Aorta (tissue), 5 donors: ENCODE results near the gene NSL1. TPM values are rescaled to one million over a fixed set of nuclear protein-coding genes. Genes with fewer than 3 reads are reported as not detected.
"Not testable (repeated sequence)": the region's sequence is repeated elsewhere in the genome, so short reads cannot be mapped to it uniquely, and the experiment has no call there.

Experiments used
- ATAC-seq: fragments of 200-7000 bp; cut with Tn5 transposase; one replicate; pipeline ENCODE4 v1.9.1; 2022; ENCODE audit warnings: moderate library complexity; ENCODE audit not compliant: low FRiP score
- DNase-seq, 2 donors: peaks; one replicate each; pipeline ENCODE4 v3.0.0-alpha.2; 2020
- H3K27ac ChIP-seq, 2 donors: one replicate each; pipeline ENCODE4 v1.5.1; 2013; ENCODE audit warnings: low read length in 2 of 2, mild to moderate bottlenecking in 2 of 2, moderate library complexity in 2 of 2, control low read depth in 1 of 2, inconsistent platforms in 1 of 2, low read depth in 1 of 2
- H3K27me3 ChIP-seq, 2 donors: one replicate each; pipeline ENCODE4 v1.6.1; 2013; ENCODE audit warnings: control low read depth in 1 of 2, low read length in 1 of 2, mild to moderate bottlenecking in 1 of 2, moderate library complexity in 1 of 2; ENCODE audit not compliant: insufficient read depth in 2 of 2, control insufficient read depth in 1 of 2
- H3K36me3 ChIP-seq, 2 donors: one replicate each; pipeline ENCODE4 v1.6.1; 2013; ENCODE audit warnings: control low read depth in 1 of 2, low read length in 1 of 2, mild to moderate bottlenecking in 1 of 2; ENCODE audit not compliant: insufficient read depth in 2 of 2, control insufficient read depth in 1 of 2
- H3K4me1 ChIP-seq, 2 donors: one replicate each; pipeline ENCODE4 v1.6.1; 2013; ENCODE audit warnings: low read length in 2 of 2, control low read depth in 1 of 2, mild to moderate bottlenecking in 1 of 2, moderate library complexity in 1 of 2; ENCODE audit not compliant: insufficient read depth in 2 of 2, control insufficient read depth in 1 of 2
- H3K4me3 ChIP-seq, 2 donors: one replicate each; pipeline ENCODE4 v1.5.1; 2013; ENCODE audit warnings: low read length in 2 of 2, control low read depth in 1 of 2, mild to moderate bottlenecking in 1 of 2
- H3K9me3 ChIP-seq: one replicate; pipeline ENCODE4 v1.6.1; 2013; ENCODE audit warnings: mild to moderate bottlenecking, low read length; ENCODE audit not compliant: control insufficient read depth
- WGBS, 2 donors: extraction: QIAGEN DNeasy Blood & Tissue Kit; methylation state at CpG; one replicate each; pipeline ENCODE4 v1.1.7; 2013; 5-methylcytosine and 5-hydroxymethylcytosine counted together
- intact Hi-C, 2 donors: fragments of 100-400 bp; cut with DNase I; formaldehyde crosslinking; loops; one replicate each; pipeline versions ENCODE4 v1.14.2 to v1.15.0; 2022
- long read RNA-seq, 2 donors: library from polyadenylated mRNA; unstranded; transcript quantifications; one replicate each; pipeline ENCODE4 v2.0.0, GENCODE V29; 2020 to 2021
- polyA plus RNA-seq, 2 donors: library from polyadenylated mRNA; stranded (reverse); fragments of 200-250 nt; gene quantifications; one replicate each; pipeline ENCODE4 v1.2.3, GENCODE V29; 2013
- total RNA-seq, 2 donors: library from RNA; stranded (reverse); fragmentation: NEBNext Ultra II Directional; extraction: Animal tissue kit (Norgen Biotek cat#: 25700); gene quantifications; one replicate each; pipeline ENCODE4 v1.2.1, GENCODE V29; 2021
- donor health status: healthy with polysubstance abuse.
- donor health status: Bipolar disorder and iron deficiency.
- donor health status: DM: no; HTN: no; CAD: no.
- donor health status: DM: no; HTN: no; CAD: no.
- donor health status: DM: yes; HTN: yes; CAD: no.

NSL1 gene, protein sequence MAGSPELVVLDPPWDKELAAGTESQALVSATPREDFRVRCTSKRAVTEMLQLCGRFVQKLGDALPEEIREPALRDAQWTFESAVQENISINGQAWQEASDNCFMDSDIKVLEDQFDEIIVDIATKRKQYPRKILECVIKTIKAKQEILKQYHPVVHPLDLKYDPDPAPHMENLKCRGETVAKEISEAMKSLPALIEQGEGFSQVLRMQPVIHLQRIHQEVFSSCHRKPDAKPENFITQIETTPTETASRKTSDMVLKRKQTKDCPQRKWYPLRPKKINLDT
- 10 to 100 TPM; 26.3 to 30.5 TPM for total RNA-seq
- 10 to 100 TPM; 17.7 to 29.2 TPM for polyA plus RNA-seq
- long read RNA-seq, donor 1, transcript NSL1-202 (6 exons, 2,317 nt): major isoform, 21 of 26 reads
- long read RNA-seq, donor 1, partial matches to known transcripts: 1 of 26 reads
- long read RNA-seq, donor 1, other reads (novel, unspliced or antisense): 3 of 26 reads
- long read RNA-seq, donor 2, partial matches to known transcripts: 0 of 8 reads
- long read RNA-seq, donor 2, other reads (novel, unspliced or antisense): 4 of 8 reads

GRCh38 chr1:212791676-212792395 is at the start of gene NSL1, which contains the start of gene TATDN3:
TSS of gene NSL1 (minus strand) at chr1:212791777. CDS start at chr1:212791763, 14 bp downstream.
TSS of gene TATDN3 (plus strand) at chr1:212791894. CDS start at chr1:212791922, 28 bp downstream.
- ATAC-seq: peak; percentile 99
- Histone ChIP-seq H3K4me3 (peak within 1 kb of the TSS; percentile 87 to 98), H3K4me1 (no peaks in the 10 kb centered on the region), H3K9me3 (no peaks in the 10 kb centered on the region), H3K36me3 (no peaks in the 10 kb centered on the region), H3K27me3 (no peaks in the 10 kb centered on the region), H3K27ac (peak within 1 kb of the TSS; percentile 28 to 93)
- WGBS, 2 donors: 0% methylated on average over 46 of the region's 46 CpGs
- peak; percentile 92 to 98 for DNase-seq
- intact Hi-C loops: loop anchor here in 1 of 2 donors (5.0 kb wide), 1 partner anchor 65 kb away; the partner anchor contains the start of gene FLVCR1

- intact Hi-C loops: no loop called here
- WGBS, 2 donors: 91 to 93% methylated on average over 5 of the region's 5 CpGs
Measured at GRCh38 chr1:212838145-212838544, 46.6 kb upstream of the NSL1 start.

GRCh38 chr1:212833211-212834207 is 41.9 kb upstream of the NSL1 start:
- H3K36me3 ChIP-seq, ATAC-seq, intact Hi-C loops, H3K4me3 ChIP-seq, H3K27ac ChIP-seq, H3K4me1 ChIP-seq, DNase-seq, H3K9me3 ChIP-seq, H3K27me3 ChIP-seq: not testable (repeated sequence)
- 84% methylated on average over 8 of the region's 8 CpGs for WGBS, 2 donors

More at GRCh38 chr1:212838145-212838544, 46.6 kb upstream of the NSL1 start:
- DNase-seq (no peak), ATAC-seq (no peak)
- Histone ChIP-seq H3K9me3 (no peaks in the 10 kb centered on the region), H3K4me1 (no peaks in the 10 kb centered on the region), H3K36me3 (no peaks in the 10 kb centered on the region), H3K27me3 (no peaks in the 10 kb centered on the region), H3K4me3 (no peak overlapping the region), H3K27ac (no peak overlapping the region)

DNA sequence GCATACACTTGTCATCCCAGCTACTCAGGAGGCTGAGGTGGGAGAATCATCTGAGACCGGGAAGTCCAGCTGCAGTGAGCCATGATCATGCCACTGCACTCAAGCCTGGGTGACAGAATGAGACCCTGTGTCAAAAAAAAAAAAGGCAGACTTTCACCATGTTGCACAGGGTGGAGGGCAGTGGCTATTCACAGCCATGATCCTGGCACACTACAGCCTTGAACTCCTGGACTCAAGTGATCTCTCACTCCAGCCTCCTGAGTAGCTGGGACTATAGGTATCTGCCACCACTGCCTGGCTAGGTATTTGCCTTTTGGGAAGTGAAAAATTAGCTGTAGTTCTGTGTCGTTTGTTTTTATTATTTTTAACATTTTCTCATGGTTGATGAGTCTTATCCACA is 36.8 kb upstream of the NSL1 start:
- peaks cover 4% of the 10 kb centered on the region for H3K9me3 ChIP-seq
- no peak for ATAC-seq
- WGBS, 2 donors: 58 to 74% methylated on average over 2 of the region's 2 CpGs
- no peak overlapping the region for H3K27ac ChIP-seq
- no peak overlapping the region for H3K4me3 ChIP-seq
- no peaks in the 10 kb centered on the region for H3K4me1 ChIP-seq
- H3K27me3 ChIP-seq: no peaks in the 10 kb centered on the region
- no peak for DNase-seq
- intact Hi-C loops: no loop called here
- H3K36me3 ChIP-seq: no peaks in the 10 kb centered on the region

- Histone ChIP-seq H3K9me3 (peaks cover 4% of the 10 kb centered on the region), H3K4me1 (no peaks in the 10 kb centered on the region), H3K27ac (no peak overlapping the region), H3K27me3 (no peaks in the 10 kb centered on the region), H3K36me3 (no peaks in the 10 kb centered on the region), H3K4me3 (no peak overlapping the region)
- WGBS, 2 donors: 80 to 87% methylated on average over 5 of the region's 5 CpGs
- ATAC-seq (no peak), DNase-seq (no peak)
- intact Hi-C loops: no loop called here
Measured at GRCh38 chr1:212827831-212828278, 36.3 kb upstream of the NSL1 start.

- WGBS, 2 donors: 95 to 100% methylated on average over 4 of the region's 4 CpGs
- Histone ChIP-seq H3K9me3 (peaks cover 4% of the 10 kb centered on the region), H3K36me3 (no peaks in the 10 kb centered on the region), H3K4me1 (no peaks in the 10 kb centered on the region), H3K4me3 (no peak overlapping the region), H3K27me3 (no peaks in the 10 kb centered on the region), H3K27ac (no peak overlapping the region)
- no peak for ATAC-seq
- intact Hi-C loops: no loop called here
- DNase-seq: no peak
Measured at GRCh38 chr1:212827171-212827776, 35.7 kb upstream of the NSL1 start.

DNA sequence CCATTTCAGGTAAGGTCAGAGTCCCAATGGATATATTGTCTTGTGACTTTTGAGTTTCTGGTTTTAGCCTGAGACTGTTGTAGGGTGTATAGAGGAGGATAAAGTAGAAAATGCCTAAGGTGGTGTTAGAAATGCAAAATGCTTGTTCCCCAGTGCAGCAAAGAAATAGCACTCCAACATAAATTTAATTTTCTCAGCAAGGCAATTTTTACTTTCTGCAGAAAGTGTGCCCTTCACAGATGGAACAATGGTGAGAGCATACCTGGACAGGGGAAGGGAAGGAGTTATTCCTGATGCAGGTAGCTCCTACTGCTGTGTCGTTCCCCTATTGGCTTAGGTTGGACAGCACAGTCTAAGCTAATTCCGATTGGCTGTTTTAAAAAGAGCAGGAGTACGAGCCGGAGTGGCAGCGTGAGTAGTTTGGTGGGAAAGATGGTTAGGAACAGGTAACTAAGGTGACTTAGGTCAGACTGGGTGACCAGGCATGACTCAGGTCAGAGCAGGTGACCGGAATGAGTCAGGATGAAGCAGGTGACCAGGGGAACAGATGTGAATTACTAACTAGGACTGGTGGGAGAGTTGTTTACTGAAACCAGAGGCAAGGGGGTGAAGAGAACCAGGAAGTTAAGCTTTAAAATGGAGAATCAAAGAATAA is 34.3 kb upstream of the NSL1 start:
- peaks cover 4% of the 10 kb centered on the region for H3K9me3 ChIP-seq
- WGBS, 2 donors: 92 to 95% methylated on average over 6 of the region's 6 CpGs
- intact Hi-C loops: no loop called here
- H3K4me1 ChIP-seq: no peaks in the 10 kb centered on the region
- no peak for ATAC-seq
- H3K27ac ChIP-seq: no peak overlapping the region
- H3K4me3 ChIP-seq: no peak overlapping the region
- H3K36me3 ChIP-seq: no peaks in the 10 kb centered on the region
- H3K27me3 ChIP-seq: no peaks in the 10 kb centered on the region
- no peak for DNase-seq
